Colonic mucosa (tissue), 4 donors: Measurements from ENCODE around the gene DSP. TPM values are rescaled to one million over a fixed set of nuclear protein-coding genes. Genes with fewer than 3 reads are reported as not detected.

Experiments used
- DNase-seq: peaks from one replicate; pipeline ENCODE4 v3.0.0-alpha.2; 2020
- H3K27ac ChIP-seq: fragments of 200-600 bp; one replicate; pipeline ENCODE4 v1.8.0; 2021
- H3K27me3 ChIP-seq: fragments of 200-600 bp; one replicate; pipeline ENCODE4 v1.8.0; 2021
- H3K36me3 ChIP-seq: fragments of 200-600 bp; one replicate; pipeline ENCODE4 v1.8.0; 2021
- H3K4me1 ChIP-seq: fragments of 200-600 bp; one replicate; pipeline ENCODE4 v1.8.0; 2021; ENCODE audit warnings: mild to moderate bottlenecking
- H3K4me3 ChIP-seq: fragments of 200-600 bp; one replicate; pipeline ENCODE4 v1.8.0; 2021
- H3K9ac ChIP-seq, 2 donors: one replicate each; pipeline ENCODE4 v1.7.0; 2013; ENCODE audit warnings: control low read depth in 2 of 2, low read depth in 2 of 2, low read length in 2 of 2
- H3K9me3 ChIP-seq: fragments of 200-600 bp; one replicate; pipeline ENCODE4 v1.8.0; 2021
- CTCF ChIP-seq: fragments of 200-600 bp; IDR thresholded peaks from one replicate; pipeline ENCODE4 v1.8.0; 2022; ENCODE audit warnings: antibody characterized with exemption, mild to moderate bottlenecking
- intact Hi-C: fragments of 100-400 bp; cut with DNase I; formaldehyde crosslinking; loops from one replicate; pipeline ENCODE4 v1.14.1; 2022
- total RNA-seq, 2 donors: library from RNA; stranded (reverse); fragmentation: NEBNext Ultra II Directional in 1 of 2; extraction: Animal tissue kit (Norgen Biotek cat#: 25700) in 1 of 2; gene quantifications; one replicate each; pipeline ENCODE4 v1.2.1, GENCODE V29; 2021
- donor health status: healthy.
- donor health status: DM: no; HTN: no; CAD: no.
- donor health status: DM: no; HTN: no; CAD: no.

The DSP gene
- 100 to 1,000 TPM; 201 to 250 TPM for total RNA-seq

- no peaks in the 10 kb centered on the region for H3K36me3 ChIP-seq
- no peaks in the 10 kb centered on the region for H3K4me1 ChIP-seq
- peak within 1 kb of the TSS; percentile 60 for H3K4me3 ChIP-seq
- H3K9me3 ChIP-seq, result no peaks in the 10 kb centered on the region
- peak within 1 kb of the TSS; percentile 81 to 93 for H3K9ac ChIP-seq
- intact Hi-C loops, result no loop called here
- peak within 1 kb of the TSS; percentile 84 for H3K27ac ChIP-seq
- no peaks in the 10 kb centered on the region for H3K27me3 ChIP-seq
- TF ChIP-seq CTCF, result no peak
- DNase-seq, result peak; percentile 88
Measured at GRCh38 chr6:7541175-7542064, at the start of gene DSP. Gene DSP (plus strand): TSS chr6:7541671. CDS start chr6:7541916, 245 bp downstream.

GRCh38 chr6:7493866-7494265 is 47.6 kb upstream of the DSP start:
- H3K36me3 ChIP-seq, result no peaks in the 10 kb centered on the region
- no peaks in the 10 kb centered on the region for H3K27me3 ChIP-seq
- DNase-seq, result no peak
- H3K4me1 ChIP-seq, result no peaks in the 10 kb centered on the region
- H3K9ac ChIP-seq, result no peak overlapping the region
- no peaks in the 10 kb centered on the region for H3K9me3 ChIP-seq
- no peak for TF ChIP-seq CTCF
- H3K27ac ChIP-seq, result no peak overlapping the region
- no peak overlapping the region for H3K4me3 ChIP-seq
- intact Hi-C loops, result no loop called here

- Histone ChIP-seq H3K9ac (no peak overlapping the region), H3K4me3 (no peak overlapping the region), H3K27me3 (no peaks in the 10 kb centered on the region), H3K36me3 (no peaks in the 10 kb centered on the region), H3K27ac (no peak overlapping the region), H3K4me1 (no peaks in the 10 kb centered on the region), H3K9me3 (no peaks in the 10 kb centered on the region)
- intact Hi-C loops, result no loop called here
- no peak for DNase-seq
- TF ChIP-seq CTCF, result no peak
Measured at GRCh38 chr6:7494638-7495037, 46.8 kb upstream of the DSP start.

GRCh38 chr6:7496266-7496875 is 45.1 kb upstream of the DSP start:
- Histone ChIP-seq H3K36me3 (no peaks in the 10 kb centered on the region), H3K4me1 (no peaks in the 10 kb centered on the region), H3K4me3 (no peak overlapping the region), H3K9me3 (no peaks in the 10 kb centered on the region), H3K27me3 (no peaks in the 10 kb centered on the region), H3K27ac (no peak overlapping the region), H3K9ac (no peak overlapping the region)
- no peak for DNase-seq
- no peak for TF ChIP-seq CTCF
- intact Hi-C loops, result no loop called here

- Histone ChIP-seq H3K4me1 (no peaks in the 10 kb centered on the region), H3K4me3 (no peak overlapping the region), H3K36me3 (no peaks in the 10 kb centered on the region), H3K27me3 (no peaks in the 10 kb centered on the region), H3K9me3 (no peaks in the 10 kb centered on the region), H3K9ac (no peak overlapping the region), H3K27ac (no peak overlapping the region)
- TF ChIP-seq CTCF, result no peak
- no peak for DNase-seq
- intact Hi-C loops, result no loop called here
Measured at GRCh38 chr6:7500752-7501282, 40.7 kb upstream of the DSP start.
